DOHH2 (cell line): ENCODE measurements around the gene SLC12A8.

Source experiments
- EZH2phosphoT487 ChIP-seq: fragments of 200-600 bp; sonication (generic); IDR thresholded peaks from 2 replicates; pipeline ENCODE4 v1.6.1; 2017; ENCODE audit warnings: borderline replicate concordance, mild to moderate bottlenecking, antibody characterized with exemption, low read length, moderate library complexity, mixed read lengths
- TF ChIP-seq, protein P1 (sequence below): fragments of 200-600 bp; sonication (generic); IDR thresholded peaks from one replicate; pipeline ENCODE4 v1.5.1; 2014; ENCODE audit warnings: antibody characterized with exemption, mild to moderate bottlenecking, low read depth, low read length; ENCODE audit not compliant: poor library complexity, severe bottlenecking

DNA sequence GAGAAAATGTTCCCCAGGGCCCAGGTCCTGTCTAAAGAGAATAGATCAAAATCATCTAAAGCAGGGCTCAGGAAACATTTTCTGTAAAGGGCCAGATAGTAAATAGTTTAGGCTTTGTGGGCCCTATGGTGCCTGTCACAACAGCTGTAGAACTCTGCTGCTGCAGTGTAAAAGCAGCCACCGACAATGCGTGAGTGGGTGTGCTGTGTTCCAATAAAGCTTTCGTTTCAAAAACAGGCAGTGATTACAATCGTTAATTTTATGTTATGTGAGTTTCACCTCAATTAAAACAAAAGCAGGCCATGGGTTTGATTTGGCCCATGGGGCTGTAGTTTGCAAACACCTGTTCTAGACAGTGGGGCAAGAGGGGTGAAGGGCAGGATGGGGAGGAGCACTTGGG, 144.3 kb downstream of the SLC12A8 start:
- TF ChIP-seq, protein P1, sequence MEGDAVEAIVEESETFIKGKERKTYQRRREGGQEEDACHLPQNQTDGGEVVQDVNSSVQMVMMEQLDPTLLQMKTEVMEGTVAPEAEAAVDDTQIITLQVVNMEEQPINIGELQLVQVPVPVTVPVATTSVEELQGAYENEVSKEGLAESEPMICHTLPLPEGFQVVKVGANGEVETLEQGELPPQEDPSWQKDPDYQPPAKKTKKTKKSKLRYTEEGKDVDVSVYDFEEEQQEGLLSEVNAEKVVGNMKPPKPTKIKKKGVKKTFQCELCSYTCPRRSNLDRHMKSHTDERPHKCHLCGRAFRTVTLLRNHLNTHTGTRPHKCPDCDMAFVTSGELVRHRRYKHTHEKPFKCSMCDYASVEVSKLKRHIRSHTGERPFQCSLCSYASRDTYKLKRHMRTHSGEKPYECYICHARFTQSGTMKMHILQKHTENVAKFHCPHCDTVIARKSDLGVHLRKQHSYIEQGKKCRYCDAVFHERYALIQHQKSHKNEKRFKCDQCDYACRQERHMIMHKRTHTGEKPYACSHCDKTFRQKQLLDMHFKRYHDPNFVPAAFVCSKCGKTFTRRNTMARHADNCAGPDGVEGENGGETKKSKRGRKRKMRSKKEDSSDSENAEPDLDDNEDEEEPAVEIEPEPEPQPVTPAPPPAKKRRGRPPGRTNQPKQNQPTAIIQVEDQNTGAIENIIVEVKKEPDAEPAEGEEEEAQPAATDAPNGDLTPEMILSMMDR, result no peak
- TF ChIP-seq EZH2phosphoT487, result no peak
